ENCODE measurements around the gene DUSP15. TPM values are rescaled to one million over a fixed set of nuclear protein-coding genes. Genes with fewer than 3 reads are reported as not detected.
"Not testable (repeated sequence)": the region's sequence is repeated elsewhere in the genome, so short reads cannot be mapped to it uniquely, and the experiment has no call there.

Gene DUSP15
- total RNA-seq, 1 experiment from 2014 or later = not detected

GRCh38 chr20:31918466-31919105 lies 48.3 kb upstream of the DUSP15 start:
- ChIA-PET POLR2A (ENCODE audit: unreplicated experiment) (interaction anchor here (0.6 kb wide), 1 partner anchor 27 kb away, joined by 4 read pairs; no protein-coding TSS in a partner anchor), CTCF (no interaction called here)
- intact Hi-C loops (cut with micrococcal nuclease; ENCODE audit: unreplicated experiment) = no loop called here
- H3K9me2 ChIP-seq (ENCODE audit: insufficient read depth) = no peaks in the 10 kb centered on the region
- BruUV-seq (replicated peaks) = no TSS peak
- no peak overlapping the region for H3K4me2 ChIP-seq
- H3K4me3 ChIP-seq = no peak overlapping the region
- no peaks in the 10 kb centered on the region for H4K20me1 ChIP-seq (ENCODE audit: insufficient read depth)
- no peak for DNase-seq
- no peak overlapping the region for H3K27ac ChIP-seq
- H3K9me3 ChIP-seq (ENCODE audit: insufficient read depth, low read depth) = no peaks in the 10 kb centered on the region
- no peaks in the 10 kb centered on the region for H3K36me3 ChIP-seq (ENCODE audit: low read depth)
- no peaks in the 10 kb centered on the region for H3K79me2 ChIP-seq (ENCODE audit: low read depth)
- no peaks in the 10 kb centered on the region for H3F3A ChIP-seq (ENCODE audit: insufficient read depth, low read depth)
- H3K27me3 ChIP-seq (ENCODE audit: insufficient read depth, low read depth) = peaks cover 24% of the 10 kb centered on the region
- H2AFZ ChIP-seq = no peak overlapping the region
- TF ChIP-seq EZH2 (IDR thresholded peaks at IDR 0.05; ENCODE audit: low read depth) (no peak), CTCF (conservative IDR thresholded peaks at IDR 0.05) (no peak)
- no peaks in the 10 kb centered on the region for H3K4me1 ChIP-seq (replicated peaks; ENCODE audit: insufficient read depth)

- H3K36me3 ChIP-seq (ENCODE audit: low read depth); H2AFZ ChIP-seq; H3F3A ChIP-seq (ENCODE audit: insufficient read depth, low read depth); H3K9me2 ChIP-seq (ENCODE audit: insufficient read depth); intact Hi-C loops (cut with micrococcal nuclease; ENCODE audit: unreplicated experiment); H4K20me1 ChIP-seq (ENCODE audit: insufficient read depth); H3K4me1 ChIP-seq (replicated peaks; ENCODE audit: insufficient read depth); H3K4me3 ChIP-seq; CTCF ChIA-PET; BruUV-seq (replicated peaks); DNase-seq; H3K4me2 ChIP-seq; H3K9me3 ChIP-seq (ENCODE audit: insufficient read depth, low read depth); H3K79me2 ChIP-seq (ENCODE audit: low read depth); H3K27ac ChIP-seq: not testable (repeated sequence)
- peaks cover 24% of the 10 kb centered on the region for H3K27me3 ChIP-seq (ENCODE audit: insufficient read depth, low read depth)
- POLR2A ChIA-PET (ENCODE audit: unreplicated experiment) = interaction anchor here (0.7 kb wide), 1 partner anchor 92 kb away, joined by 3 read pairs; no protein-coding TSS in a partner anchor
Measured at GRCh38 chr20:31917962-31918412, 47.7 kb upstream of the DUSP15 start.

GRCh38 chr20:31916708-31917107 lies 46.4 kb upstream of the DUSP15 start:
- H3F3A ChIP-seq (ENCODE audit: insufficient read depth, low read depth) = no peaks in the 10 kb centered on the region
- no peaks in the 10 kb centered on the region for H3K79me2 ChIP-seq (ENCODE audit: low read depth)
- H3K27ac ChIP-seq = no peak overlapping the region
- TF ChIP-seq EZH2 (IDR thresholded peaks at IDR 0.05; ENCODE audit: low read depth) (no peak), CTCF (conservative IDR thresholded peaks at IDR 0.05) (no peak)
- H3K27me3 ChIP-seq (ENCODE audit: insufficient read depth, low read depth) = peaks cover 24% of the 10 kb centered on the region
- intact Hi-C loops (cut with micrococcal nuclease; ENCODE audit: unreplicated experiment) = no loop called here
- DNase-seq = no peak
- H3K9me2 ChIP-seq (ENCODE audit: insufficient read depth) = no peaks in the 10 kb centered on the region
- ChIA-PET CTCF (no interaction called here), POLR2A (ENCODE audit: unreplicated experiment) (no interaction called here)
- H3K4me1 ChIP-seq (replicated peaks; ENCODE audit: insufficient read depth) = no peaks in the 10 kb centered on the region
- H4K20me1 ChIP-seq (ENCODE audit: insufficient read depth) = no peaks in the 10 kb centered on the region
- no peaks in the 10 kb centered on the region for H3K36me3 ChIP-seq (ENCODE audit: low read depth)
- BruUV-seq (replicated peaks) = no TSS peak
- H3K4me2 ChIP-seq = no peak overlapping the region
- no peak overlapping the region for H3K4me3 ChIP-seq
- no peak overlapping the region for H2AFZ ChIP-seq
- no peaks in the 10 kb centered on the region for H3K9me3 ChIP-seq (ENCODE audit: insufficient read depth, low read depth)

All from PC-9 (cell line).